KOPT-K1 (cell line): ENCODE data around the gene STIM2.

Experiments
- H3K27ac ChIP-seq: fragments of 200-600 bp; sonication (generic); 2 replicates; pipeline ENCODE4 v1.5.1; 2016; ENCODE audit warnings: antibody characterized with exemption, mild to moderate bottlenecking, low read depth, low read length; ENCODE audit not compliant: poor library complexity, severe bottlenecking
- H3K36me3 ChIP-seq: fragments of 200-600 bp; sonication (generic); 2 replicates; pipeline ENCODE4 v1.5.1; 2017; ENCODE audit warnings: antibody characterized with exemption, mild to moderate bottlenecking, low read length, moderate library complexity; ENCODE audit not compliant: insufficient read depth
- H3K9me3 ChIP-seq: fragments of 200-600 bp; sonication (generic); 2 replicates; pipeline ENCODE4 v1.5.1; 2017; ENCODE audit warnings: antibody characterized with exemption, low read length, mild to moderate bottlenecking; ENCODE audit not compliant: insufficient read depth, poor library complexity, severe bottlenecking

The STIM2 gene

DNA sequence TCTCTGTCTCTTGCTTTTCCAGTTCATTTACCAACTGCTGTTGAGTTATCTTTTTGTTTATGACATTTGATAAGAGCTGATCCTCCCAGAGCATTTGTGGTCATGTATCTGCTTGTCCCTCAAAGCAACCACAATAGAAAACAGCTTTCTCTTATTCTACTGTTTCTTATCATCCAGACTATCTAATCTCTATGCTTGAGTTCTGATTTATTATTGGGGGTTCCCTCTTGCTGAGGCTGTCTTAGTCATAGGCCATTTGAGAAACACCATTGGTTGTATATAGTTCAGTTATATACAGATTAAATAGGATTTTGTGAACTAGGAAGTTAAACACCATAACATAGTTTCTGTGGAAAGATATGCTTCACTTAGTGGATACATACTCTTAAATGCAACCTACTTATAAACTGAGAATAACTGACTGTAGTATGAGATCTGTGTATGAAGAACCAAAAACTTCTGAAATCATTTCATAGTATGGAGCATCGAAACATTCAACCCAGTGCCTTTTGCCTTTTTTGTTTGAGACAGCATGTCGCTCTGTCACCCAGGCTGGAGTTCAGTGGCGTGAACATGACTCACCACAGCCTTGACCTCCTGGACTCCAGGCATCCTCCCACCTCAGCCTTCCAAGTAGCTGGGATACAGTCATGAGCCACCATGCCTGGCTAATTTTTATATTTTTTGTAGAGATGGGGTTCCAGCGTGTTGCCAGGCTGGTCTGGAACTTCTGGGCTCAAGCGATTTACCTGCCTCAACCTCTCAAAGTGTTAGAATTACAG, 75.8 kb downstream of the STIM2 start:
- Histone ChIP-seq H3K27ac (no peak overlapping the region), H3K9me3 (no peaks in the 10 kb centered on the region), H3K36me3 (no peaks in the 10 kb centered on the region)

DNA sequence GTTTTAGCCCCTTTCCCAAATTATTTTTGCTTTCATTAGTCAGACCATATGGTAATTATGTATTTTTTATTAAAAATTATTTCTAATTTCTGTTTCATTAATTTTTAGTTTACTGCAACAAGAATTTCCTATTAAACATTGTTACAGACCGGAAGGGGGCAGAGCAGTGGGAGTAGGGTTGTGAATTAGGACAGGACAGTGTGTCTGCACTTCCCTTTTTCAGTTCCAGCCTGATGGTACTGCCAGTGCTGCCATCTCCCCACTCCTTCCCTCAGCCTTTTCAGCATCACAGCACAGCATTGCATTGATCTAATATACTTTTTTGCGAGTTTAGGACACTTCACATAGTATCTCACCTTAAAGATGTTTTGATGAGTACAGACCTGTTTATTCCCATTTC, 76.5 kb downstream of the STIM2 start:
- H3K36me3 ChIP-seq: no peaks in the 10 kb centered on the region
- H3K27ac ChIP-seq: no peak overlapping the region
- H3K9me3 ChIP-seq: no peaks in the 10 kb centered on the region

DNA sequence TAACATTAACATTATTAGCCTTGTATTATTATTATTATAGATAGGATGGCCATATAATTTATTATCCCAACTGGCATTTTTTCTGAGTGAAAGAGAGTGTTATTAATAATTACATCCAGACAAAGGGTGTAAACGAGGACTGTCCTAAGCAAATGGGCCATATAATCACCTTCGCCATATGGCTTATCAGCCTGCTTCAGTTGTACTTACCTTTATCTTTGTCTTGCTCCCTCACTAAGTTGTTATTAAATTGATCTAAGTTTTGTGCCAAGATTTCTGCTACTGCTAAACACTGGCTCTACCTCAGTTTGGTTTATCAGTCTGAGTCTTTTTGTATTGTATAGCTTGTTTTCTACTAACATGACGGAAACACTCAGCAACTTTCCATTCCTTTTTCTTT, 76.9 kb downstream of the STIM2 start:
- no peak overlapping the region for H3K27ac ChIP-seq
- no peaks in the 10 kb centered on the region for H3K36me3 ChIP-seq
- no peaks in the 10 kb centered on the region for H3K9me3 ChIP-seq

DNA sequence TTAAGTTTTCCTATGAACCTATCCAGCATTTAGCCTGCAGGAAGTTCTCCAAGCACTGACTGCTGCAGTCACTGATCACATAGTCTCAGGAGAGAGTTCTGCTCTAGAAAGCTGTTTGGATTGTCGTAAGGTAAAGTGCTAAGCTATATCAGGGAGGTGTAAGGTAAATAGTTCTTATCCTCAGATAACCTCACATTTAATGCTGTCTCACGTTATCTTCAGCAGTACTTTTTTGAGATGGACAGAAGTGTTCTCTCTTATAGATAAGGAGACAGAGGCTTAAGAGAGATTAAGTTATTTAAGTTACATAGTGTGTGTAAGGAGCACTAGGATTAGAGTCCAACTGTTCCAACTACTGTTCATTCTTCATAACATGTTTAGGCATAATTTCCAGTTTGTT, 77.9 kb downstream of the STIM2 start:
- no peak overlapping the region for H3K27ac ChIP-seq
- H3K36me3 ChIP-seq: no peaks in the 10 kb centered on the region
- no peaks in the 10 kb centered on the region for H3K9me3 ChIP-seq

DNA sequence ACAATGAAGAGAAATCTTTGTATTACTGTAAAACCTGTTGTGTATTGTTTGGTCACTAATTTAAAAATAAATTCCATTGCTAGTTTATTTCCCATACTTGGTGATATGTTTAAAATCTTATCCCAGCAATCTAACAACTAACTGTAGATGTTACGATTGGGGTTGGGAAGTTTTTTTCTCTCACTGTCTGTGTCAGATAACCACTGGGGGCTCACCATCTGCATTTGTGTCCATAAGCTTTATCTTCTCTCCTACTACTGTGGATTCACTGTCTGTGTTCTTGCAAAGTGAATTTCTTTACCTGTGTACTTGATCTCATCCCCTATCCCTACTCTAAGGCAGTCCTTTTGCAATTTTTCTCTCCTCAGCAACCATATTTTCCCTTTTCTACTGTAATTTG, 81.3 kb downstream of the STIM2 start:
- Histone ChIP-seq H3K36me3 (no peaks in the 10 kb centered on the region), H3K9me3 (peaks cover 7% of the 10 kb centered on the region), H3K27ac (no peak overlapping the region)

DNA sequence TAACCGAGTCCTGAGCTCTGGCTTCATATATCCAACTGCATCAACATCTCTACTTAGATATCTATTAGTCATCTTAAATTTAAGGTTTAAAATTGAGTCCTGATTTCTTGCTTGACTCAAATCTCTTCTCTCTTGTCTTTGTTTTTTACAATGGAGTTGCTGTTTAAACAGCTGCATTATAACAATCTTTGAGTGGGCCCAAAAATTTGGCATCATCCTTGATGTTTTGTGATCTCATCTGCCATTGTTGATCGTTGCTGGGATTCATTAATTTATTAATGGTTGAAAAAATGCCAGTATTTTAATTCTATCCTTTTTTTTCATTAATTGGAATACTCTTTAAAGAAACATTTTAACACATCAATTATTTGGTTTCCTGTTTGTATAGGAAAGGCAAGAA, 82.2 kb downstream of the STIM2 start:
- peaks cover 7% of the 10 kb centered on the region for H3K9me3 ChIP-seq
- H3K36me3 ChIP-seq: no peaks in the 10 kb centered on the region
- no peak overlapping the region for H3K27ac ChIP-seq

DNA sequence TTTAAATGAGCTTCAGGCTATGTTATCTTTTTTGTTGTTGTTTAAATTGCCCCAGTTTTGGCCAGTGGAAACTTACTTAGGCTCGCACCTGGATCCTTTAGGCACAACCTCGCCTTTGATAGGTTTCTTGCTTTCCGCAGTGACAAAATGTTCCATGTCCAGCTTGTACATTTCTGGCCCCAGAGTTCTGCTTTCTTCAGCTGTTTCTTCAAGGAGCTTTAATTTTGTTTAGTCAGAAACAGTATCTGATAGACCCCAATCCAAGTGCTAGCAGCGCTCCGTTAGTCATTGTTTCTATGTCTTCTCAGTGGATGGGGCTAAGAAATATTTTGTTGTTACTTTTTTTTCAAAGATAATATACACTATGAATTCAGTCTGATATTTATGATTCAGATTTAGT, 82.8 kb downstream of the STIM2 start:
- Histone ChIP-seq H3K36me3 (no peaks in the 10 kb centered on the region), H3K9me3 (peaks cover 7% of the 10 kb centered on the region), H3K27ac (no peak overlapping the region)

DNA sequence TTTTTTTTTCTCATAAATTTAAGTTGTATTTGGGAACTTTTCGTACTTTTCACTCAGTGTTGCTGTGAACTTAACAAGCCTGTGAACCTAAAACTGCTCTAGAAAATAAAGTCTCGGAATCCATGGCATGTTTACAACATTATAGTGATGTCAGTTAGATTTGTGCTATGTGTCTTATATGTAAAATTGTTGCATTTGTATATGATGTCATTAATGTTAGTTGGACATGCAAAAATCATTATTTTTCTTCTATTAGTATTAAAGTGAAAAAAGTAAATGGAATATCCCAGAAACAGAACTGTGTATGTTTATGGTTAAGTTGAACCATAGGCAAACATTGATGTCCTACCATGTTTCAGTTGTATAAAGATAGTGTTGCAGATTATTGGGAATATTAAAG, 85.2 kb downstream of the STIM2 start:
- H3K9me3 ChIP-seq: peaks cover 13% of the 10 kb centered on the region
- H3K36me3 ChIP-seq: no peaks in the 10 kb centered on the region
- H3K27ac ChIP-seq: no peak overlapping the region

DNA sequence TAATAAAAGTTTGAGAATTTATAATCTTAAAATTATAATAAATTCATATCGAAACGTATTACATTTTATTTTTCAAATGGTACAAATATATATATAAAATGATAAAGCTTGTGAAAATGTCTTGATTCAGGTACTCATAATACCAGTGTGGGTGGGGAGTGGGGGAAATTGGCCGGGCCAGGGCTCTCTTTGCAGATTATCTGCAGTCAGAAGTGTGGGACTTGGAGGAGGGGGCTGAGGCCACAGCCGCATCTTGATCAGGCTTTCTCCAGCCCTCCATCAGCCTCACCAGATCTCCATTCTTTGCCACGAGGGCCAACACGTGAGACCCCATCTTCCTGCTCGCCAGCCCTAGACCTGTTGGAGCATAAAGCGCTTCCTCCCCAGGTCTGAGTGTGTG, 86.7 kb downstream of the STIM2 start:
- peaks cover 17% of the 10 kb centered on the region for H3K9me3 ChIP-seq
- no peaks in the 10 kb centered on the region for H3K36me3 ChIP-seq

DNA sequence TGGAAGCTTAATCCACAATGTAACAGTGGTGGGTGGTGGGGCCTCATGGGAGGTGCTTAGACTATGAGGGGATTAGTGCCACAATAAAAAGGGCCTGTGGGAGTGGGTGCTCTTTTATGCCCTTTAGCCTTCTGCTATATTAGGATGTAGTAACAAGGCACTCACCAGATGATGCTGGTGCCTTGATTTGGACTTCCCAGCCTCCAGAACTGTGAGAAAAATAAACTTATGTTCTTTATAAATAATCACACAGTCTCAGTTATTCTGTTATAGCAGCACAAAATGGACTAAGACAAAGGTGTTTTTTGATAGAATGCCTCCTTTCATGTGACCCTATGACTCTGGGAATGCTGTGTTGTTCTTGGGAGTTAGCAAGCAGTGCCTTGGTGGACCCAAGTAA, 89.8 kb downstream of the STIM2 start:
- Histone ChIP-seq H3K27ac (no peak overlapping the region), H3K9me3 (peaks cover 11% of the 10 kb centered on the region)

More for the DNA sequence above, 86.7 kb downstream of the STIM2 start:
- no peak overlapping the region for H3K27ac ChIP-seq

DNA sequence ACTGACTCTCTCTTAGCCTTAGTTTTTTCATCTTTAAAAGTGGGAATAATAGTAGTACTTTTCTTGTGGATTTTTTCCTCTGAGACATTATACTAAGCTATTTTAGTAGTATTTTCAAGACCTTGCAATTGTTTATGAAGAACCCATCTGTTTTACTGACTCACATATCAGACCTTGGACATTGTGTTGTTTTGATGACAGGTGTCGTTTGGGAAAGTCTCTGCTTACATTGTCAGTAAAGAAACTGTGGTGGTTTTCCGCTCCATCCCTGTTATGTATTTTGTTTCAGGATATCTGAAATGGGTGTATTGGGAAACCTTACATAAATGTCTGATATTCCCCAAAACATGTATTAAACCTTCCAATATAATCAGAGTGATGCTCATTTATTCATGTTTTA, 92.2 kb downstream of the STIM2 start:
- Histone ChIP-seq H3K36me3 (no peaks in the 10 kb centered on the region), H3K9me3 (peaks cover 11% of the 10 kb centered on the region), H3K27ac (no peak overlapping the region)

More for the DNA sequence above, 89.8 kb downstream of the STIM2 start:
- H3K36me3 ChIP-seq: no peaks in the 10 kb centered on the region

DNA sequence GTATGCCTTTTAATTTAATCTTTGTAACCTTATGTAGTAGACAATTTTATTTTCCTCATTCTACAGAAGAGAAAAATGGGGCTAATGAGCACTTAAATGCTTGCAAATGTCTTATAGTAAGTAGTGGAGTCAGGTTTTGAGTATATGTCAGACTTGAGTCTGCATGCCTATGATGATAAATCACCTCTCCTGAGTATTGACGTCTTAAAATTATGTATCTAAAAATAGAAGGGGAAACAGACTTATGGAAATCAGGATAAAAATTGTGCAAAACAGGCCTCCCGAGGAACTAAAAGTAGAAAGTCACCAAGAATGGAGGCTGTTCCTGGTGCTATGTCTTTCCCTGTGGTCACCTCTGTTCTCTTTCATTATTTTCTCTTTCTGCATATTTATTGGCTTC, 92.7 kb downstream of the STIM2 start:
- Histone ChIP-seq H3K36me3 (no peaks in the 10 kb centered on the region), H3K9me3 (peaks cover 11% of the 10 kb centered on the region), H3K27ac (no peak overlapping the region)

DNA sequence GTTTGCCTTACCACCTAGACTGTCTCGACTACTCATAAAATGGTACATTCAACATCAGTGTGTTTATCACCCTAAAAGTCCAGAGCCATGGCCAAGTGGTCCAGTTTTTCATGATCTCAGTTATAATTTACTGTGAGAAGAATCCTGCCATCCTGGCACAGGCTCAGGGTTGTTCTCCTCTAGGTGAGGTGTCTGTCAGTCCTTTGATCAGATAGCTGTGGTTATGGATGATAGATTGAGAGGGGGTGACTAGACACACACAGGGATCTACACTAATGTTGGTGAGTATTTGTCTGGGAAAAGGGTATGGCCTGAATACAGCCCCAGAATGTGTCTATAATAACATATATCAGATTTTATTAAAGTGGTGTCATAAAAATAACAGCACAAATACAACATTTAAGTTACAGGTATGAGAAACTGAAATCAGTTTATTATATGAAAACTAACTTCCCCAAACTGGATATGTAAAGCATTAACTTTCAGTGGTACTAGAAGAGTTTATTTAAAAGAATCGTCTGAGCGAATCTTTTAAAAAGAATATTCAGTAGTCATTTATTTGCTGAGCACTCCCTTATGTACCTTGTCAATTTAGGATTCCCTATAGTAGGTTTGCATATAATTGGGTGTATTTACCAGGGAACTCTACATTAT, 93.3 kb downstream of the STIM2 start:
- no peak overlapping the region for H3K27ac ChIP-seq
- no peaks in the 10 kb centered on the region for H3K36me3 ChIP-seq
- peaks cover 11% of the 10 kb centered on the region for H3K9me3 ChIP-seq

DNA sequence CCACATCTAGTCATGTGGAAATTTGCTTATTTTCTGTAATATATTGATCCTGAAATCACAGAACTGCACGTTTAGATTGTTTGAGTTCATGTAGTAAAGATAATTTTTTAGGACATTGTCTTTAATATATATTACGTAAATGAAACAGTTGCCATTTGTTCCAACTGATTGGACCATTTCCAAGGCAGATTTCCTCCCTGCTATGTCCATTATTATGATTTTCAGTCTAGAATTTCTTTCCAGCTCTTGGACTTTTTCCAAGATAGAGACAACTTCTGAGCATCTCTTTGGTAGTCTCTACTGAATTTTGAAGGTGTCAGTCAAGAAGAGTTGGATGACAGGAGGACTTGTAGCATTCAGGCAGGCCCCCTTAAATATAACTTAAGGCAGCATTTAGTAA, 94.6 kb downstream of the STIM2 start:
- no peak overlapping the region for H3K27ac ChIP-seq
- peaks cover 6% of the 10 kb centered on the region for H3K9me3 ChIP-seq
- H3K36me3 ChIP-seq: no peaks in the 10 kb centered on the region

DNA sequence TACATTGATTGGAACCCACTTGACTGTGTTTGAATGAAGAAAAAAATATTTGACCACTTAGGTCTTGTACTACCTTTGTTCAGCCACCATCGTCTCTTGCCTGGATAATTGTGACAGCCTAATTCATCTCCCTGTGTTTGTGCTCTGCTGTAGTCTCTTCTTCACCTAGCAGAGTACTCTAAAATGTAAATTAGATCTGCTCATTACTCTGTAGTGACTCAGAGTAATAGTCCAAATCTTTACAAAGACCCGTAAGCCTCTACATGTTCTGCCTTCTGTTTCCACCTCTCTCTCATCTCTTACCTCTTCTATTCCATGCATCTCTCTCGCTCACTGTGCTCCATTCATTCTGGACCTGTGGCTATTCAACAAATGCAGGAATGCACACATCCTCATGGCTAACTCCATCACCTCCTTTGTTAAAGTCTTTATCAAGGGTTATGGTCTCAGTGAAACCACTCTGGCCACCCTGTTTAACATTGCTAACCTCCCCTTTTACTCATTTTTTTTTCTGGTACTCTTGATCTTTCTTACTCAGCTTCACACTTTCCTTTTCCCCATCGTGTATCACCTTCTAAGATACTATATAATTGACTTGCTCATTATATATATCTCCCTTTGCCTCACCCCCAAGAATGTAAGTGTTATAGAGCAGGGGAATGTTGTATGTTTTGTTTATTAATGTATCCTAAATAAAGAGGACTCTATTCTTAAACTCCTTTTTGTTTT, 98.4 kb downstream of the STIM2 start:
- no peak overlapping the region for H3K27ac ChIP-seq
- H3K9me3 ChIP-seq: no peaks in the 10 kb centered on the region
- H3K36me3 ChIP-seq: no peaks in the 10 kb centered on the region
